NCI-H446 treated with DMSO at 0.1 percent for 48 hours (cell line): Measurements from ENCODE around the gene TKFC.
A peak's percentile ranks its signal among the peaks of the same experiment; 100 is the strongest.

Experiments
- DNase-seq: peaks from one replicate; lab custom pipeline; 2025; lab: John Stamatoyannopoulos, UW

TKFC gene

GRCh38 chr11:61345954-61346843 lies 13.2 kb downstream of the TKFC start:
- no peak for DNase-seq

- no peak for DNase-seq
Measured at GRCh38 chr11:61347916-61348461, 15.0 kb downstream of the TKFC start.

- no peak for DNase-seq
Measured at GRCh38 chr11:61349189-61349751, 16.2 kb downstream of the TKFC start.

- no peak for DNase-seq
Measured at GRCh38 chr11:61349916-61350315, 16.9 kb downstream of the TKFC start.

- DNase-seq, result no peak
Measured at GRCh38 chr11:61350336-61350735, 17.3 kb downstream of the TKFC start.

GRCh38 chr11:61350803-61351202 lies 17.8 kb downstream of the TKFC start:
- no peak for DNase-seq

- no peak for DNase-seq
Measured at GRCh38 chr11:61352038-61352437, 19.0 kb downstream of the TKFC start.

- DNase-seq, result no peak
Measured at GRCh38 chr11:61353131-61354067, 20.4 kb downstream of the TKFC start.

- DNase-seq, result no peak
Measured at GRCh38 chr11:61354208-61354607, 21.2 kb downstream of the TKFC start.

GRCh38 chr11:61356706-61357105 lies 23.7 kb downstream of the TKFC start:
- DNase-seq, result no peak

GRCh38 chr11:61357233-61357893 lies 24.3 kb downstream of the TKFC start:
- no peak for DNase-seq

GRCh38 chr11:61357894-61358239 lies 24.8 kb downstream of the TKFC start:
- no peak for DNase-seq

GRCh38 chr11:61358566-61358965 lies 25.5 kb downstream of the TKFC start:
- DNase-seq, result no peak

GRCh38 chr11:61359516-61359915 lies 26.5 kb downstream of the TKFC start:
- DNase-seq, result no peak

- DNase-seq, result no peak
Measured at GRCh38 chr11:61361237-61361740, 28.3 kb downstream of the TKFC start.

GRCh38 chr11:61361741-61362541 lies 28.9 kb downstream of the TKFC start, which contains the start of the genes CYB561A3 and TMEM138:
TSS of gene CYB561A3 (minus strand) at chr11:61361882. CDS start at chr11:61356713, 5,169 bp downstream.
TSS of gene TMEM138 (plus strand) at chr11:61362374. CDS start at chr11:61364391, 2,017 bp downstream.
- DNase-seq, result peak; percentile 94

- no peak for DNase-seq
Measured at GRCh38 chr11:61362542-61362875, 29.5 kb downstream of the TKFC start.

- no peak for DNase-seq
Measured at GRCh38 chr11:61364012-61364675, 31.1 kb downstream of the TKFC start.

- DNase-seq, result no peak
Measured at GRCh38 chr11:61367406-61367805, 34.4 kb downstream of the TKFC start.

- DNase-seq, result no peak
Measured at GRCh38 chr11:61368646-61369045, 35.6 kb downstream of the TKFC start.
